Dermis blood vessel endothelial cell (primary cell): ENCODE results near the gene GPR143. TPM values are rescaled to one million over a fixed set of nuclear protein-coding genes. Genes with fewer than 3 reads are reported as not detected.
A peak's percentile ranks its signal among the peaks of the same experiment; 100 is the strongest.

ENCODE experiments used
- DNase-seq: peaks from one replicate; pipeline ENCODE4 v3.0.0; 2010
- total RNA-seq: library from RNA; depleted of rRNA; stranded (reverse); fragments of >200 nt; gene quantifications from 2 replicates; pipeline ENCODE4 v1.2.3, GENCODE V29; 2014

Gene GPR143
- total RNA-seq, 1 donor from 2014 or later: 6.0 TPM

GRCh38 chrX:9707306-9708033 lies 58.2 kb downstream of the GPR143 start:
- no peak for DNase-seq

- DNase-seq: no peak
These were observed 59.2 kb downstream of the GPR143 start for GRCh38 chrX:9706421-9706820.

- no peak for DNase-seq
These were observed 60.7 kb downstream of the GPR143 start for GRCh38 chrX:9704876-9705465.

- DNase-seq: no peak
These were observed 62.2 kb downstream of the GPR143 start for GRCh38 chrX:9703406-9703805.

- no peak for DNase-seq
These were observed 63.9 kb downstream of the GPR143 start for GRCh38 chrX:9701790-9702189.

GRCh38 chrX:9700555-9700954 lies 65.1 kb downstream of the GPR143 start:
- no peak for DNase-seq

- no peak for DNase-seq
These were observed 67.1 kb downstream of the GPR143 start for GRCh38 chrX:9698576-9698975.

- no peak for DNase-seq
These were observed 72.2 kb downstream of the GPR143 start for GRCh38 chrX:9693307-9694001.

GRCh38 chrX:9690046-9690445 lies 75.6 kb downstream of the GPR143 start:
- no peak for DNase-seq

GRCh38 chrX:9688833-9689232 lies 76.8 kb downstream of the GPR143 start:
- DNase-seq: no peak

GRCh38 chrX:9687899-9688298 lies 77.7 kb downstream of the GPR143 start:
- no peak for DNase-seq

- no peak for DNase-seq
These were observed 82.3 kb downstream of the GPR143 start for GRCh38 chrX:9683350-9683749.

- DNase-seq: no peak
These were observed 82.8 kb downstream of the GPR143 start for GRCh38 chrX:9682861-9683260.

- peak; percentile 16 for DNase-seq
These were observed 83.2 kb downstream of the GPR143 start for GRCh38 chrX:9682456-9682855.

- DNase-seq: no peak
These were observed 84.2 kb downstream of the GPR143 start for GRCh38 chrX:9681422-9681821.

GRCh38 chrX:9681011-9681410 lies 84.6 kb downstream of the GPR143 start:
- DNase-seq: no peak

- no peak for DNase-seq
These were observed 87.3 kb downstream of the GPR143 start for GRCh38 chrX:9678215-9678965.

- DNase-seq: peak; percentile 82
These were observed 88.4 kb downstream of the GPR143 start for GRCh38 chrX:9677098-9677739.

GRCh38 chrX:9676738-9677097 lies 88.9 kb downstream of the GPR143 start:
- DNase-seq: no peak

GRCh38 chrX:9676306-9676705 lies 89.3 kb downstream of the GPR143 start:
- DNase-seq: no peak
